ENCODE measurements around the gene A3GALT2. TPM values are rescaled to one million over a fixed set of nuclear protein-coding genes. Genes with fewer than 3 reads are reported as not detected.

A3GALT2 gene
- total and polyA plus RNA-seq, 9 donors = not detected

DNA sequence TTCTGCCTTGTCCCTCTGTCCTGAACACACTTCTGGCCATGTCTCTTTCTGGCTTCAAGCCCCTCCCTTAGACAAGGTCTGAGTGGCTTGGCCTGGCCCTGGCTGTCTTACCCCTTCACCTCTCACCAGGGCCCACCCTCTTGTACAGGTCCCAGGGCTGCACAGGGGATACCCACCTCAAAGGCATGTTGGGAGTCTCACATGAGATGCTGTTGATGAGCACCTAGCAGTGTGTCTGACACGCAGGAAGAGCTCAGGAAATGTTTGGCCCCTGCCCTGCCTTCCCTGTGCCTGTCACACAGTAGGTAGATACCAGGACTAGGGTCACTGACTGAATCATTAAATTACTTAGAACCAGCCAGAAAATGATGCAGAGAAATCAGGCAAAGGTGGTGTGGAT is 48.0 kb downstream of the A3GALT2 start:
- TF ChIP-seq POLR2A (IDR thresholded peaks at IDR 0.05) = no peak
- no peak for TF ChIP-seq EP300 (IDR thresholded peaks at IDR 0.05)
- TF ChIP-seq, protein P1, sequence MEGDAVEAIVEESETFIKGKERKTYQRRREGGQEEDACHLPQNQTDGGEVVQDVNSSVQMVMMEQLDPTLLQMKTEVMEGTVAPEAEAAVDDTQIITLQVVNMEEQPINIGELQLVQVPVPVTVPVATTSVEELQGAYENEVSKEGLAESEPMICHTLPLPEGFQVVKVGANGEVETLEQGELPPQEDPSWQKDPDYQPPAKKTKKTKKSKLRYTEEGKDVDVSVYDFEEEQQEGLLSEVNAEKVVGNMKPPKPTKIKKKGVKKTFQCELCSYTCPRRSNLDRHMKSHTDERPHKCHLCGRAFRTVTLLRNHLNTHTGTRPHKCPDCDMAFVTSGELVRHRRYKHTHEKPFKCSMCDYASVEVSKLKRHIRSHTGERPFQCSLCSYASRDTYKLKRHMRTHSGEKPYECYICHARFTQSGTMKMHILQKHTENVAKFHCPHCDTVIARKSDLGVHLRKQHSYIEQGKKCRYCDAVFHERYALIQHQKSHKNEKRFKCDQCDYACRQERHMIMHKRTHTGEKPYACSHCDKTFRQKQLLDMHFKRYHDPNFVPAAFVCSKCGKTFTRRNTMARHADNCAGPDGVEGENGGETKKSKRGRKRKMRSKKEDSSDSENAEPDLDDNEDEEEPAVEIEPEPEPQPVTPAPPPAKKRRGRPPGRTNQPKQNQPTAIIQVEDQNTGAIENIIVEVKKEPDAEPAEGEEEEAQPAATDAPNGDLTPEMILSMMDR (IDR thresholded peaks at IDR 0.05) = no peak
- no peaks in the 10 kb centered on the region for H3K27me3 ChIP-seq
- WGBS, 3 donors = 71 to 84% (median 83%) methylated on average over 1 of the region's 1 CpG

DNA sequence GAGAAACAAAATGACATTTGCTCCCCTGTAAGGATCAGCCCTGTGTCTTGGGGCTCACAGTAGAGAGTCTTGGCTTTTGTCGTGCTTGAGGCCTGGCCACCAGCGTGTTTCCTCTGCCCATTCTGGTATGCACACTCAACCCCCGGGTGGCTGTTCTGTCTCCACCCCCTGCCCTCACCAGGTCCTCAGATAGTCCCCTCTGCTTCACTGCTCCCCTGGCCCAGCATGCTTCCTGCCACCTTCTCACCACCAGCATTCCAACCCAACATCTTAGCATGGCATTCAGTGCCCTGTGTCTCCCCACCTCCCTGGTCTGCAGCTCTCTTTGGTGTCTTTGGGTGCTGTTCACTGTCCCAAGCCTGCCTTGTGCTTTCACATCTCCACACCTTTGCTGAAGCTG is 48.4 kb downstream of the A3GALT2 start:
- no peak overlapping the region for H3K4me3 ChIP-seq
- intact Hi-C loops (cut with DNase I) = no loop called here
- H3K9me3 ChIP-seq = no peaks in the 10 kb centered on the region
- TF ChIP-seq, protein P1 (IDR thresholded peaks at IDR 0.05) = no peak
- TF ChIP-seq EP300 (IDR thresholded peaks at IDR 0.05) (no peak), POLR2A (IDR thresholded peaks at IDR 0.05) (no peak)
- H3K4me1 ChIP-seq (ENCODE audit: insufficient read depth) = peaks cover 7% of the 10 kb centered on the region
- no peaks in the 10 kb centered on the region for H3K27me3 ChIP-seq
- H3K27ac ChIP-seq = no peak overlapping the region
- no peaks in the 10 kb centered on the region for H3K36me3 ChIP-seq
- 55 to 63% (median 62%) methylated on average over 3 of the region's 3 CpGs for WGBS, 3 donors
- DNase-seq = no peak

More for the DNA sequence above, 48.0 kb downstream of the A3GALT2 start:
- Histone ChIP-seq H3K36me3 (no peaks in the 10 kb centered on the region), H3K4me1 (ENCODE audit: insufficient read depth) (peaks cover 7% of the 10 kb centered on the region), H3K4me3 (no peak overlapping the region), H3K27ac (no peak overlapping the region), H3K9me3 (no peaks in the 10 kb centered on the region)
- peak in 1 of 5 donors; percentile 9 for DNase-seq
- intact Hi-C loops (cut with DNase I) = no loop called here

DNA sequence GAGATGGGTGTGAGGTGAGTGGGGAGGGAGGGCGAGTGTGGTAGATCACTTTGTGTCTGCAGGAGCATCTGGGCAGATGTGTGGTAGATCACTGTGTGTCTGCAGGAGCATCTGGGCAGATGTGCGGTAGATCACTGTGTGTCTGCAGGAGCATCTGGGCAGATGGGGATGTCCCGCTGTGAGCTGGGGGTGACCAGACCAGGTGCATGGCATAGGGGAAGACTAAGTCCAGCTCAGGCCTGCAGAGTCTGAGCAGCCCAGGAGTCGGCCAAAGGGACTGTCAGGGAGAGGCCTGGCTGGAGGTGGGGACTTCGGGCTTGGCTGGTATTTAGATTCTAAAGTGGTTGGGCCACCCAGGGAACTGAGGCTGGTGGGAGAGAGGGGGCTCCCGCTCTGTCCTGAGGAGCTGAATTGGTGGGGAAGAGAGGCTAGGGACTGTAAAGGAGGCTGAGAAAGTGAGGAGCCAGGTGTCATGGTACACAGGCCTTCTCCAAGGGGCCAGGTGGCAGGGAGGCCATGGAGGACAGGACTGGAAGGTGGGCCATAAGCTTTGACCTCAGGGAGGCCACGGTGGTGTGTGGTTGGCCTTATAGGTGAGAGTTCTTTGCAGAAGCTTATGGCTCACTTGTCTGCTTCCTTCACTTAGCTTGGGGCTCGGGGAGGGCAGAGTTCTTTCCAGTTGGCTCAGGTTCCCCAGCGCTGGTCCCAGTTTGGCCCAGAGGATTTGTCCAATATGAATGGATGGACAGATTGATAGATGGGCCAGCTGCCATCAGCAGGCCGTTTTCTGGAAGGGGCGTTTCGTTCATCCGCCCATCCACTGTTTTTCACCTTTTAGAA is 49.0 kb downstream of the A3GALT2 start:
- intact Hi-C loops (cut with DNase I) = no loop called here
- no peaks in the 10 kb centered on the region for H3K27me3 ChIP-seq
- H3K4me1 ChIP-seq (ENCODE audit: insufficient read depth) = peaks cover 7% of the 10 kb centered on the region
- 81 to 82% (median 81%) methylated on average over 13 of the region's 13 CpGs for WGBS, 3 donors
- peak in 1 of 5 donors; percentile 13 for DNase-seq
- no peaks in the 10 kb centered on the region for H3K36me3 ChIP-seq
- TF ChIP-seq, protein P1 (IDR thresholded peaks at IDR 0.05) = no peak
- no peak for TF ChIP-seq EP300 (IDR thresholded peaks at IDR 0.05)
- no peak for TF ChIP-seq POLR2A (IDR thresholded peaks at IDR 0.05)
- H3K27ac ChIP-seq = no peak overlapping the region
- no peaks in the 10 kb centered on the region for H3K9me3 ChIP-seq
- H3K4me3 ChIP-seq = no peak overlapping the region

DNA sequence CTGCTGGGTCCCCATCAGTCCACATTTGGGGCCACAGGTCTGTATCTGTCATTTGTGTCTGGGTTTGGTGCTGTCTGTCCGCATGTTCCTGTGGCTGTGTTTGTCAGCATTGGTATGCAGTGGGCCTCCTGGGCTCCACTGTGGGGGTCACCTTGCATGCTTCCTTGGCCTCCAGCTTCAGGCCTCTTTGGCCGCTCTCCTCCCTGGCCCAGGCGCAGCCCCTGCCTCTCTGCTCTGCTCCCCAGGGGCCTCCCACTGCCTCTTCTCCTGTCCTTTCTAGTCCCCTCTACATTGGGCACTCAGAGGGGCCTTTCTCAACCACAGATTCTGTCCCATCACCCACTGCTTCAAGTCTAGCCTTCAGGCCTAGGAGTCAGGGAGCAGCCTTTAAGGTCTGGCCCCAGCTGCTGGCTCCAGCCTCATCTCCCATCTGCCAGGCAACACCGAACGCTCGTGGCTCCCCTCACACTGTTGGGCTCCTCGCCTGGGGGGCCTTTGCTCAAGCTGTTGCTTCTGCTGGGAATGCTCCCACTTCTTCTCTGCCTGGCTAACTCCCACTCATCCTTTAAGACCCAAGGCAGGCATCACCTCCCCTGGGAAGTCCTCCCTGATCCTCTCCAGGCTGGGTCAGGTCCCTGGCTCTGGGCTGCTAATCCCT is 50.0 kb downstream of the A3GALT2 start:
- Histone ChIP-seq H3K27me3 (no peaks in the 10 kb centered on the region), H3K4me1 (ENCODE audit: insufficient read depth) (peaks cover 7% of the 10 kb centered on the region), H3K9me3 (no peaks in the 10 kb centered on the region), H3K27ac (no peak overlapping the region), H3K36me3 (no peaks in the 10 kb centered on the region), H3K4me3 (no peak overlapping the region)
- intact Hi-C loops (cut with DNase I) = no loop called here
- 71 to 77% (median 72%) methylated on average over 7 of the region's 7 CpGs for WGBS, 3 donors
- TF ChIP-seq, protein P1 (IDR thresholded peaks at IDR 0.05) = no peak
- TF ChIP-seq EP300 (IDR thresholded peaks at IDR 0.05) = no peak
- no peak for TF ChIP-seq POLR2A (IDR thresholded peaks at IDR 0.05)
- no peak for DNase-seq

Measured in ovary (tissue), 9 donors.